Thyroid gland (tissue), 4 donors: ENCODE data around the gene GADD45A. TPM values are rescaled to one million over a fixed set of nuclear protein-coding genes. Genes with fewer than 3 reads are reported as not detected.

Experiments
- DNase-seq, 2 donors: peaks; one replicate each; pipeline ENCODE4 v3.0.0-alpha.2; 2019
- H3K27ac ChIP-seq, 3 donors: fragments of 200-600 bp; sonication (generic); 1 replicate in 2 of 3; 2 replicates in 1 of 3; pipeline ENCODE4 v1.5.1; 2016 to 2019; ENCODE audit warnings: mild to moderate bottlenecking in 1 of 3, moderate library complexity in 1 of 3
- H3K27me3 ChIP-seq: fragments of 200-600 bp; sonication (generic); one replicate; pipeline ENCODE4 v1.5.1; 2019
- H3K36me3 ChIP-seq, 2 donors: fragments of 200-600 bp; sonication (generic); one replicate each; pipeline ENCODE4 v1.5.1; 2016 to 2019
- H3K4me1 ChIP-seq, 2 donors: fragments of 200-600 bp; sonication (generic); one replicate each; pipeline ENCODE4 v1.5.1; 2017 to 2019
- H3K4me3 ChIP-seq, 3 donors: fragments of 200-600 bp; sonication (generic); replicated peaks in 1 of 3; 1 replicate in 2 of 3; 2 replicates in 1 of 3; pipeline ENCODE4 v1.5.1; 2016; ENCODE audit warnings: mild to moderate bottlenecking in 1 of 3
- H3K9me3 ChIP-seq: fragments of 200-600 bp; sonication (generic); one replicate; pipeline ENCODE4 v1.5.1; 2017
- POLR2A ChIP-seq, 2 donors: fragments of 450-650 bp; IDR thresholded peaks; one replicate each; pipeline ENCODE4 v1.6.1; 2017; ENCODE audit warnings: antibody characterized with exemption in 2 of 2, mild to moderate bottlenecking in 2 of 2, moderate library complexity in 1 of 2
- WGBS, 2 donors: methylation state at CpG; one replicate each; pipeline ENCODE4 v1.1.5; 2017; 5-methylcytosine and 5-hydroxymethylcytosine counted together
- intact Hi-C: fragments of 100-400 bp; cut with DNase I; formaldehyde crosslinking; loops from one replicate; pipeline ENCODE4 v1.15.1; 2023
- total RNA-seq, 4 donors: library from RNA; depleted of rRNA; stranded (reverse); fragments of >200 nt; gene quantifications; one replicate each; pipeline ENCODE4 v1.2.3, GENCODE V29; 2016
- TF ChIP-seq, protein P1 (sequence below), 6 experiments: fragments of 200-600 bp in 3 of 6; fragments of 450-650 bp in 3 of 6; sonication (generic) in 3 of 6; IDR thresholded peaks; one replicate each; pipeline ENCODE4 v1.5.1; 2016 to 2019; ENCODE audit warnings: antibody characterized with exemption in 6 of 6, mild to moderate bottlenecking in 2 of 6, inconsistent platforms in 1 of 6, moderate library complexity in 1 of 6

The GADD45A gene
- total RNA-seq, 4 donors from 2014 or later: 27.2 to 95.5 (median 62.9) TPM

DNA sequence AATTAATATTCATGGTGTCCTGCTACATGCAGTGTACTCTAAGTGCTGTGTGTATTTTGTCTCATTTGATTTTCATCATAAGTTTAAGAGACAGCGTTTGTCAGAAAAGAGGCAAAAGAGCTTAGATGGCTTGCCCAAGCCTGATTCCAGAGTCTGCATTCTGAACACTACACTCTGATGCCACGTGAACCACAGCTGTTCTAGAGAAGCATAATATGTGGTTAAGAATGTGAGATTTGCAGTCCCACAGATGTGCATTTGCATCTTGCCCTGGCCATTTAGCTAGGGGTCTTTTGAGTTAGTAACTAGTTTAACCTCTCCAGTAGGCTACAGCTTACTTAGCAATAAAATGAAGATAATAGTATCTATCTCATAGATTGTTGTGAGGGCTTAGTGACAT lies 9.2 kb upstream of the GADD45A start:
- WGBS, 2 donors: 88 to 91% methylated on average over 2 of the region's 2 CpGs
- H3K27ac ChIP-seq: no peak overlapping the region

GRCh38 chr1:67676287-67676686 lies 8.7 kb upstream of the GADD45A start:
- Histone ChIP-seq H3K4me1 (peaks cover 0 to 7% of the 10 kb centered on the region in 2 donors), H3K27ac (no peak overlapping the region), H3K36me3 (no peaks in the 10 kb centered on the region), H3K4me3 (no peak overlapping the region), H3K27me3 (no peaks in the 10 kb centered on the region), H3K9me3 (no peaks in the 10 kb centered on the region)
- 93% methylated on average over 2 of the region's 2 CpGs for WGBS, 2 donors
- no peak for DNase-seq
- no peak for TF ChIP-seq POLR2A (IDR thresholded peaks at IDR 0.05)
- TF ChIP-seq, protein P1, sequence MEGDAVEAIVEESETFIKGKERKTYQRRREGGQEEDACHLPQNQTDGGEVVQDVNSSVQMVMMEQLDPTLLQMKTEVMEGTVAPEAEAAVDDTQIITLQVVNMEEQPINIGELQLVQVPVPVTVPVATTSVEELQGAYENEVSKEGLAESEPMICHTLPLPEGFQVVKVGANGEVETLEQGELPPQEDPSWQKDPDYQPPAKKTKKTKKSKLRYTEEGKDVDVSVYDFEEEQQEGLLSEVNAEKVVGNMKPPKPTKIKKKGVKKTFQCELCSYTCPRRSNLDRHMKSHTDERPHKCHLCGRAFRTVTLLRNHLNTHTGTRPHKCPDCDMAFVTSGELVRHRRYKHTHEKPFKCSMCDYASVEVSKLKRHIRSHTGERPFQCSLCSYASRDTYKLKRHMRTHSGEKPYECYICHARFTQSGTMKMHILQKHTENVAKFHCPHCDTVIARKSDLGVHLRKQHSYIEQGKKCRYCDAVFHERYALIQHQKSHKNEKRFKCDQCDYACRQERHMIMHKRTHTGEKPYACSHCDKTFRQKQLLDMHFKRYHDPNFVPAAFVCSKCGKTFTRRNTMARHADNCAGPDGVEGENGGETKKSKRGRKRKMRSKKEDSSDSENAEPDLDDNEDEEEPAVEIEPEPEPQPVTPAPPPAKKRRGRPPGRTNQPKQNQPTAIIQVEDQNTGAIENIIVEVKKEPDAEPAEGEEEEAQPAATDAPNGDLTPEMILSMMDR (IDR thresholded peaks at IDR 0.05): no peak
- intact Hi-C loops: no loop called here

More for the DNA sequence above, 9.2 kb upstream of the GADD45A start:
- Histone ChIP-seq H3K4me3 (no peak overlapping the region), H3K36me3 (no peaks in the 10 kb centered on the region), H3K9me3 (no peaks in the 10 kb centered on the region), H3K27me3 (no peaks in the 10 kb centered on the region), H3K4me1 (peaks cover 0 to 7% of the 10 kb centered on the region in 2 donors)
- TF ChIP-seq, protein P1 (IDR thresholded peaks at IDR 0.05): no peak
- TF ChIP-seq POLR2A (IDR thresholded peaks at IDR 0.05): no peak
- DNase-seq: no peak
- intact Hi-C loops: no loop called here

DNA sequence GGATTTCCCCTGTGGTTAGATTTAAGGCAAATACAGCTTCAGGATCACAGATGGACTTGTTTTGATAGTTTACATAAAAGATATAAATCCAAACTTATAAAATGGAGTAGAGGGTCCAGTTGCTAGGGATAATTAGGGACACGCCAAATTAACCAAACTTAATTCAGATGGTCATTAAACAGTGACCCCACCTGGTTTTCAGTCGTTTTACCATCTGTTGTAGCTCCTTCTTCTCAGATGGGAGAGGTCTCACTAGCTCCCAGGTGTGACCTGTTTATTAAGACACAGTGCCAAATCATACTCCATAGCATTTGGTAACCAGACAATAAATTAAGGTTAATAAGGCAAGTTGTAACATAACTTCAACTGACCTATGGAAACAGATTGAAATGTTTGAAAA lies 8.1 kb upstream of the GADD45A start:
- intact Hi-C loops: no loop called here
- Histone ChIP-seq H3K4me3 (no peak overlapping the region), H3K36me3 (no peaks in the 10 kb centered on the region), H3K9me3 (no peaks in the 10 kb centered on the region), H3K27me3 (no peaks in the 10 kb centered on the region), H3K27ac (no peak overlapping the region), H3K4me1 (peaks cover 0 to 7% of the 10 kb centered on the region in 2 donors)
- TF ChIP-seq, protein P1 (IDR thresholded peaks at IDR 0.05): no peak
- TF ChIP-seq POLR2A (IDR thresholded peaks at IDR 0.05): no peak
- WGBS, 2 donors: 61 to 80% methylated on average over 2 of the region's 2 CpGs
- DNase-seq: no peak

DNA sequence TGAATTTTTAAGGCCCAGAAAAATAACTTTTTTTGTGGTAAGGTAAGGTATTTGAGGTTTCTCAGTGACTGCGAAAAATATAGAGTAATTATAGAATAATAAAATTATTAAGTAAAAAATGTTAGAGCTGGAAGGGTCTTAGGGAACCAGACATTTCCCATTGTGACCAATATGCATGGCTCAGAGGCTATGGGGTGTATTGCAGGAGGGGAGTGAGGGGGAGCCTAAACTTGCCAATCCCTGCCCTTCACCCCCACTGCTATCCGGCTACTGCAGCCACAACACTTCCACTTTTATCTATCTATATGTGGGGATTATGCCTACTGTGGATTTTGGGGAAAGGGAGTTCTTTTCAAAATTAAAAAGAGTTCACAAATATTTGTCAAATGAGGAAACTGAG lies 7.6 kb upstream of the GADD45A start:
- no peaks in the 10 kb centered on the region for H3K9me3 ChIP-seq
- no peaks in the 10 kb centered on the region for H3K27me3 ChIP-seq
- 93 to 97% methylated on average over 2 of the region's 2 CpGs for WGBS, 2 donors
- no peak for DNase-seq
- no peak overlapping the region for H3K27ac ChIP-seq
- no peak for TF ChIP-seq POLR2A (IDR thresholded peaks at IDR 0.05)
- TF ChIP-seq, protein P1 (IDR thresholded peaks at IDR 0.05): no peak
- H3K4me3 ChIP-seq: no peak overlapping the region
- peaks cover 0 to 7% of the 10 kb centered on the region in 2 donors for H3K4me1 ChIP-seq
- H3K36me3 ChIP-seq: no peaks in the 10 kb centered on the region
- intact Hi-C loops: no loop called here

DNA sequence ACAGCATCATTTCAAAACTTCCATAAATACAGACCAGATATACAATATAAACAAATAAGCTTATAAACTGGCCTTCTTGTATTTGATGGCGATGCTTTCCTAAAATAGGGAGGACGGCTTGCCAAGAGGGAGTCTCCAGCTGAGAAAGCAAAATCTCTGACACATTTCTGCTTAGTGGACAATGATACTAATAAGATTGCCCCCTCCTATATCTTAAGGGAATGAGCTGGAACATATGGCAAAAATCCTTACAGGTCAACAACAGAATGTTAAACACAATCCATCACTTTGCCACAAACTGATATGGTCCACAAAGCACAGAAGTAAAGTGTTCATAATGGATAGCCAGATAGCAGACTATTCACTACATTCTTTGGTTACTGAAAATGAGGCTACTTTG lies 7.1 kb upstream of the GADD45A start:
- intact Hi-C loops: no loop called here
- no peak overlapping the region for H3K4me3 ChIP-seq
- H3K27ac ChIP-seq: no peak overlapping the region
- TF ChIP-seq, protein P1 (IDR thresholded peaks at IDR 0.05): no peak
- no peak for TF ChIP-seq POLR2A (IDR thresholded peaks at IDR 0.05)
- no peaks in the 10 kb centered on the region for H3K36me3 ChIP-seq
- DNase-seq: no peak
- 96% methylated on average over 2 of the region's 2 CpGs for WGBS, 2 donors
- H3K9me3 ChIP-seq: no peaks in the 10 kb centered on the region
- peaks cover 0 to 7% of the 10 kb centered on the region in 2 donors for H3K4me1 ChIP-seq
- H3K27me3 ChIP-seq: no peaks in the 10 kb centered on the region
